Measurements from ENCODE around the gene FHAD1.

FHAD1 gene

DNA sequence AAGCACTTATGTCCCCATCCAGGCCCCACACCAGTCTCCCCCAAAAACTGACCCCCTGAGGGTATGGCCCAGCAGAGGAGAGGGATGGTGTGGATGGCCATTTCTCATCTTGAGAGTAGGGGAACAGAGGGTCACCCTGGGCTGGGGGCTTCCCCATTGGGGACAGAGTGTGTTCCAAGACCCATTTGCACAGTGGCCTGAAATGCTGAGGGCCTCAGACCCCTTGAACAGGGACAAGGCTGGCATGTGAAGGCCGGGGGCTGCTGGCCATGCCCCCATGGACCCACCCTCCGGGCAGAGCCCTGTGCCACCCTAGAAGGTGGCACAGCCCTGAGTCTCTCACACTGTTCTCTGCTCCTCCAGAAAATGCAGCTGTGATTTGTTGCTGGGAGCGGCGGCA, 199.2 kb downstream of the FHAD1 start:
- in situ Hi-C loops (cut with MboI; ENCODE audit: low sequenced_read_pairs) = no loop called here
